CD4-positive, alpha-beta T cell treated with Interleukin-6 for 4 hours (primary cell): Measurements from ENCODE around the gene ZKSCAN2.

Experiments used
- DNase-seq: peaks from one replicate; pipeline ENCODE4 v3.0.0-alpha.2; 2020; ENCODE audit warnings: mixed read lengths

The ZKSCAN2 gene

DNA sequence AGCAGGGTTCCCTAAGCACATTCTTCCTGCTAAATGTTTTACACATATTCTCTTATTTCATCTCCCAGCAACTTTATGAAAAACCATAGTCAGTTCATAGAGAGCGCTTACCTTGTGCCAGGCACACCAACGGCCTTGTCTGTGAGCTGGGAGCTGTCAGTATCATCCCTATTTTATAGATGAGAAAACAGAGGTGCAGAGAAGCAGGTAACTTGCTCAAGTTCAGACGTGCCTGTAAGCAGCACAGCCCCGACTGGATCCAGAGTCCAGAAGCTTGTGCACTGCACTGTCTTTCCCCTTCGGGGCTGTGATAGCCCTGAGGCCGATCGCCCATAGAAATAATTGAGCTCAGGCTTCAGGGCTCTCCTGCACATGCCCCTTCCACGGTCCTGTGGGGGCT lies 34.7 kb downstream of the ZKSCAN2 start:
- no peak for DNase-seq

GRCh38 chr16:25219070-25219737 lies 38.4 kb downstream of the ZKSCAN2 start:
- DNase-seq, result no peak

- no peak for DNase-seq
Observed at GRCh38 chr16:25217921-25218320, 39.7 kb downstream of the ZKSCAN2 start.

GRCh38 chr16:25217112-25217511 lies 40.5 kb downstream of the ZKSCAN2 start:
- no peak for DNase-seq

DNA sequence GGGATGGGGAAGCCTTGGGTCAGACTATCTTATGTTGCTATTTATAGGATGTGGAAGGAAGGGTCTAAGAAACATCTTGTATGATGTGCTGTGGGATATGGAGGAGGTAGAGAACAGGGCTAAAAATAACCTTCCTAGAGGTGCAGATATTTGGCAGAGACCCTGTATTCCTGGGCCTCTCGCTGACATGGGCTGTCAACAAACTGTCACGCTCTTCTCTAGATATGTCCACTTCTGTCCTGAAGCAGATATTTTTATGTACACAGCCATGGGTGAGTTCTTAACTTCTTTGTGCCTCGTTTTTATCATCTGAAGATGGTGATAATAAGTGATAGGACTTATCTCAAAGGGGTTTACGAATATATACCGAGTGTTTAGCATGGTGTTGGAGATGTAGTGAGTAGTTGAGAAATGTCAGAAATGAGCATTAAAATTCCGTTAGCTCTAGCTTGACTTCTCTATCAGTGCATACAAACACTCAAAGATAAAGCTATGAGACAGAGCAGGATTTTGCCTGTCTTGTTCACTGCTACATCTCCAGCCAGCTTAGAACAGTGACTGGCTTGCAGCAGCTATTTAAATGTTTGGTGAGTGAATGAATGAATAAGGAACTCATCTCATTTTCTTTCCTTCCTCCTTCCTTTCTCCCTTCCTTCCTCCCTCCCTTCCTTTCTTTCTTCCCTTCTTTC lies 43.8 kb downstream of the ZKSCAN2 start:
- DNase-seq, result no peak

- DNase-seq, result no peak
Observed at GRCh38 chr16:25212636-25213035, 45.0 kb downstream of the ZKSCAN2 start.

GRCh38 chr16:25210758-25211157 lies 46.9 kb downstream of the ZKSCAN2 start:
- no peak for DNase-seq

DNA sequence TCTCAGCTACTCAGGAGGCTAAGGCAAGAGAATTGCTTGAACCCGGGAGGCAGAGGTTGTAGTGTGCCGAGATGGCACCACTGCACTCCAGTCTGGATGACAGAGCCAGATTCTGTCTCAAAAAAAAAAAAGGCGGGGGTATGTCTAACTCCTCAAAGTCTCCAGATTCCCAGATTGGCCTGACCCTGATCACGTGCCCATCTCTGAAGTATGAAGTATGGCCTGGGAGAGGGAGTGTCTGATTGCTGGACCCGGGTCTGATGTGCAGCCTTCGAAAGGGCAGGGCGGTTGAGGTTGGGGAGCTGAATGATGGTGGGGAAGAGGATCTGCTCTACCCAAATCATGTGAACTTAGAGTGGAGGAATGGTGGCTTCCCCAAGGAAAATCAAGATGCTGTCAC lies 58.2 kb downstream of the ZKSCAN2 start:
- DNase-seq, result no peak

DNA sequence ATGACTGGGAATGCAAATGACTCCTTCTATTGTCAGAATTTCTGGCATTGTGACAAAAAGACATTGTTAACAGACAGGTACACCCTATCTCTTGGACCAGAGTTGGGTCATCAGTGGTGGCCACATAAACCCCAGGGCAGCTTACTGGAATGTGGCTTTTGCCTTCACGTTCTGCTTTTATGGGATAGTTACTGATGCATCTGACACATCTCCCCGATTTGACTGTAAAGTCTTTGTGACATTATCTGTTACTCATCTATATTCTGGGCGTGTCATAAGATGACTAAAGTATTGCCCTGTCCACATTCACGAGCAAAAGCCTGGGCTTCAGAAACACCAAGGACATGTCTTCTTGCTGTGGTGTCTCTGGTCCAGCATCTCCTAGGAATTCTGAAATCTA lies 59.6 kb downstream of the ZKSCAN2 start:
- DNase-seq, result no peak

- no peak for DNase-seq
Observed at GRCh38 chr16:25194273-25194878, 63.3 kb downstream of the ZKSCAN2 start.

DNA sequence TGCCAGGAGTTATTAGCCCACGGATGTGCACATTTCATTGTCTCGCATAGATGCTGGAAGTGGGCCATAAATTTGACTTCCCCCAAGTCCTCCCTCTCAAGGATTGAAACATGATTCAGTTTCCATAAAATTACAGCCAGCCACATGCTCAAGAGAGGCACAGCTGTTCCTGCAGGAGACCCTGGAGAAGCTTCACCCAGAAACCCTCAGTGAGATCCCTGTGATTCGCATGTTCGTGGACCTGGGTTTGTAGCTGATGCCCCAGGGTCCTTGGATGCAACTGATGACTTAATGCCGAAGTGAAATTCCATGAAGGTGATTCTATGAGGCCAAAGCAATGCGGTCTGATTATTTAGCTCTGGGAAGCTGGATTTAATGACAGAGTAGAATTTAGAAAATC lies 65.5 kb downstream of the ZKSCAN2 start:
- DNase-seq, result no peak

DNA sequence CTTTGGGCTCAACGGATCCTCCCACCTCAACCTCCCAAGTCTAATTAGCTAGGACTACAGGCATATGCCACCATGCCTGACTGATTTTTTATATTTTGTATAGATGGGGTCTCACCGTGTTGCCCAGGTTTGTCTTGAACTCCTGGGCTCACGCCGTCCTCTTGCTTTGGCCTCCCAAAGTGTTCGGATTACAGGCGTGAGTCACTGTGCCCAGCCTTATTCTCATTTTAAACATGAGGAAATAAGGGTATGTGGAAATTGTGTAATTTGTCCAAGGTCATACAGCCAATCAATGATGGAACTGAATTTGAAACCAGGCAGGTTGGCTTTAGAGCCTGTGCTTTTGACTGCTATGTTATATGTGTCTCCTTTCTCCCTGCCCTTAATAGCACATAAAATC lies 68.3 kb downstream of the ZKSCAN2 start:
- no peak for DNase-seq

- DNase-seq, result no peak
Observed at GRCh38 chr16:25187491-25187795, 70.2 kb downstream of the ZKSCAN2 start.
